NCI-H1092 treated with DMSO at 0.1 percent for 48 hours (cell line): ENCODE data around the gene IBA57.
A peak's percentile ranks its signal among the peaks of the same experiment; 100 is the strongest.

Experiments
- DNase-seq: peaks from one replicate; lab custom pipeline; 2025; lab: John Stamatoyannopoulos, UW

The IBA57 gene

DNA sequence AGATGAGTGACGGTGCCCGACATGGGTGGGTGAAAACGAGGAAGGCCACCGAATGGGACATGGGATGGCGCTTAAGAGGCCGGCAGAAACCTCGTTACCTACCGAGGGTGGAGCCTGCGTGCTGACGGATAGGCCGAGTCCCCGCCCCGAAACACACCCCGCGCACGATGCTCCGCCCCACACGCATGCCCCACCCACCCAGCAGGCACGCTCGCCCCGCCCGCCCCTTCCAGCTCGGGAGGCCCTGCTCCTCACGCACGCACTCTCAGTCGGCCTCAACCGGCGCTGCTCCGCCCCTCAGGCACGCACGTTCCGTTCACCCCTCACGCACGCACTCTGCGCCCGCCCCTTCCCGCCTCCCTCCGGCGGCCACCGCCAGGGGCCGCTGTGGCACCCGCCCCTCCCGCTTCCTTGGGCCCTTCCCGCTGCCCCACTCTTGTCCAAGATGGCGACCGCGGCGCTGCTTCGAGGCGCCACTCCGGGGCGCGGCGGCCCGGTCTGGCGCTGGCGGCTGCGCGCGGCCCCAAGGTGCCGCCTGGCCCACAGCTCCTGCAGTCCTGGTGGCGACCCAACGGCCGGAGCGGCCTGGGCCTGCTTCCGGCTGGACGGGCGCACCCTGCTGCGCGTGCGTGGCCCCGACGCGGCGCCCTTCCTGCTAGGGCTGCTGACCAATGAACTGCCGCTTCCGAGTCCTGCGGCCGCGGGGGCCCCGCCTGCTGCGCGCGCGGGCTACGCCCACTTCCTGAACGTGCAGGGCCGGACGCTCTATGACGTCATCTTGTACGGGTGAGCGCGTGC lies at the start of gene IBA57:
IBA57 (plus strand) TSS at position 433 of the 798 bp plus-strand sequence; CDS start at position 446, 13 bp downstream.
- peak; percentile 99 for DNase-seq

DNA sequence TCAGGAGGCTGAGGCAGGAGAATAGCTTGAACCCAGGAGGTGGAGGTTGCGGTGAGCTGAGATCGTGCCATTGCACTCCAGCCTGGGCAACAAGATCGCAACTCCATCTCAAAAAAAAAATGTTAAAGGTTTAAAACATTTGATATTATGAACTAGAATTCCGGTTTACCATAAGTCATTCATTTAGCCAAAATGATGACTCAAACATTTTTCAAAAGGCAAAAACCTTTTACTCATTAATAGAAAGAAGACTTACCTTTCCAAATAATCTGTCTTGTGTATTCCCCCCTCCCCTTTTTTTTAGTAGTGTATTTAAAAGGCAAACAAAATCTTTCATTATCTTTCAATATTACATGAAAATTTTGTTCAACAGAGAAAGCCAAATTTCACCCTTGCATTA lies 48.3 kb upstream of the IBA57 start:
- no peak for DNase-seq

DNA sequence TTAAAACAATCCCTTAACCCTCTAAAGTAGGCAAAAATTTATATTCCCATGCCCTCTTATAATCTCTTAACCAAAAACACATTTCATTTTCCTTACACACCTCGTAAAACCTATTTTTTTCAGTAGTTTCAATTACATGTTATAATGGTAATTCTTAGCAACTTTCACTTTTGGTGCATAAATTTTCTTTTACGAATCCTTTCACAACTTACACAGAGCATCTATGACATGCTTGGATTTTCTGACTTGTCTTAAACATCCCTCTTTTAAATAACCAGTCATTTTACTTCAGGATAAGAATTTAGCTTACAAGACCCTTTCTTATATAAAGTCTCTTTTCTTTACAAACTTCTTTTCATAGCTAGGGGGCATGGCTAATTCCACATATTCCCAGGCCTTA lies 47.6 kb upstream of the IBA57 start:
- no peak for DNase-seq

DNA sequence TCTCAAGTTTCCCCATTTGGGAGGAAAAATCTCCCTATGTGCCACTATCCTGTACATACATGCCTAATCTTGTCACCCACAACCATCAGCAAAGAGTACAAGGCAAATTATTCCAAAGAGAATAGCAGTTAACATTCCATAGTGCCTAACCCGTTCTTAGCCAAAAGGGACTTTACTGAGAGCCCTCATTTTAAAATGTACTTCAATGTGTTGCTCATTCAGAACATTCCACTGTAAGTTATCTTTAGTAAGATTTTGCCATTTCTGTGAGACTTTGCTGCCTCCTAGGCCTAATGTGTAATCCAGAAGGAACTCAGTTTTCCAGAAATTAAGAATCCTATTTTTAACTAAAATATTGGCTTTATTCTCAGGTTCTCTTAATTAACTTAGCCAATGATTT lies 45.3 kb upstream of the IBA57 start:
- no peak for DNase-seq

DNA sequence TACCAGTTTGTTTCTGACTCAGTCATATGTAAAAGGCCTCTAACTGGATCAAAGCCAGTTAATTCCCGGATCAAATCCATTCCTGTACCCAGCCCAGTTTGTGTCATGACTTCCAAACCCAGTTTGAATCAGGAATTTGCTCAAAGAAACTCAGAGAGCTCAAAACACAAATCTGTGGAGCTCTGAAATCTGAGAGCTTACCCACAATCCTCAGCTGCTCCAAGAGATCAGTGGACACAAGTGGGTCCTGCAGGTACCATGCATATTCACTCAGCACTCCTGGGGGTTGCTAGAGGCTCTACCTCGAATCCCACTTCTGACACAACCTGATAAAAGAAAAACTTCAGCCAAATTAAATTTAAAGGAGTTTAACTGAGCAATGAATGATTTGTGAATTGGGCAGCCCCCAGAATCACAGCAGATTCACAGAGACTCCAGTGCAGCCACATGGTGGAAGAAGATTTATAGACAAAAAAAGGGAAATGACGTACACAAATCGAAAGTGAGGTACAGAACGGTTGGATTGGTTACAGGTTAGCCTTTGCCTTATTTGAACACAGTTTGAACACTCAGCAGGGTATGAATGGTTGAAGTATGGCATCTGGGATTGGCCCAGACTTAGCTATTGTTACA lies 44.6 kb upstream of the IBA57 start:
- no peak for DNase-seq

DNA sequence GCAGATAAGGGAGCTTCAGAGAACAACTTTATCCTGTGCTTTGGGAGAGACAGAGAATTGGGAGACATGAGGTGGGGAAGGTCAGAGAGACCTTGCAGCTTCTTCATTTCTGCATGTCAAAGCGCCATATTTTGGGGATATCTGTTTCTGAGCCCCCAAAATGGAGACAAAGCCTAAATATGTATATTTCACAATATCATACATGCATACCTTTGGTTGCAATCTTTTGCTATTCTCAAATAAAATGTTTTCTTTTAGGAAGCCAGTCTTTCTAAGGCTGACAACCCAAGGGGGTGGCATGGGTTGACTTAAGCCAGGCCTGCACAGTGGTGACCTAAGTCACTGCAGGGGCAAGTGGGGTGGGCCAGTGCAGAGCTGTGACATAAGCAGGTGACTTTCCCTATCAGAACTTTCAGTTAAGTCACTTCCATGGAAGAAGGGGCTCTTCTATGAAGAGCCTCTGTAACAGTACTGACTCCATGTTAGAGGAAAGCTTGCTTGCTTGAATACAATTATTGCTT lies 42.6 kb upstream of the IBA57 start:
- DNase-seq, result no peak

DNA sequence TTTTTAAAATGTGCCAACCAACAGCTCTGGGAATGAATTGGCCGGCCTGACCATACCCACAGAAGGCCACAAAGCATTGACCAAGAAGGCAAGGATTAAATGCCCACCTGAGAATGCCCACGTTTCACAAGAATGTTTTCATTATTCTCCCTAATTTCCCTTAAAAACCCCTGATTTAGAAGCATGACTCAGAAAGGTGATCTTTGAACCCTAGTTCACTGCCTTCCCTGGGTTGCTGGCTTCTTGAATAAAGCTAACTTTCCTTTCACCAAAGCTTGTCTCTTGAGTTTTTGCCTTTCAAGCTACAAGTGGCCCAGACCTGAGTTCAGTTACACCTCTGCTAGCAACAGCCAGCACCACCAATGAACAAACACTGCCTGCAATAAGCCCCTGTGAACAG lies 42.1 kb upstream of the IBA57 start:
- no peak for DNase-seq

DNA sequence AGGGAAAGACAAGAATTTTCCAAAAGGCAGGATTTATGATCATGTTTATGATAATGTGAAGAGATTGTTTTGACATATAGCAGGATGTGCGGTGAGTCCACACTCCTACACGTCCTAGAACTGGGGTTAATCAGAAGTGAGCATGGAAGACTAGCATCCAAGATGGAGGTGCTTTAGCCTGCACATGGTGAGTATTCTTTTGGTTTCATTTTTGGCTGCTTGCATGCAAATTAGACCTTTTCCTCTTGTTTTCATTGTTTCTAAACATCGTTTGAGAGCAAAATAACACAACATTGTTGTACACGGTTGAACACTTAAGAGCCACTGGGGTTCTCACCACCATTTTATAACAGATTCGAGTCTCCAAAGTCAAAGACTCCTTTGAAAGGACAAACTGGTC lies 40.4 kb upstream of the IBA57 start:
- DNase-seq, result no peak

DNA sequence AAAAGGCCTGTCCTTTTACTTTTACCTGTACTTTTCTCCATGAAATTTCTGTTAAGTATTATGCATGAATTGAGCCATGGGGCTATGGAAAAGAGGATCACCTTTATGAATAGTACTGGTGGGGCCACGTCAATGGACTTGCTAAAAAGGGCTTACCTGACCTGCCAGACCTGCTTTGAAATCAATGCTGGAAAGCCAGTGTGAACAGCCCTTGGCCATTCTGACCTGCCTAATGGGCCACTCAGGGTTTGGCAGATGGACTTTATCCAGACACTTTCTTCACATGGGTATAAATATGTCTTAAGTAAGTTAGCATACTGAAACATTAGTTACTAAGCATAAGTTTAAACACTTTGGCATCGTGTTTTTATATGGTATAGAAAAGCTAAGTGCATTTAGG lies 33.8 kb upstream of the IBA57 start:
- no peak for DNase-seq

DNA sequence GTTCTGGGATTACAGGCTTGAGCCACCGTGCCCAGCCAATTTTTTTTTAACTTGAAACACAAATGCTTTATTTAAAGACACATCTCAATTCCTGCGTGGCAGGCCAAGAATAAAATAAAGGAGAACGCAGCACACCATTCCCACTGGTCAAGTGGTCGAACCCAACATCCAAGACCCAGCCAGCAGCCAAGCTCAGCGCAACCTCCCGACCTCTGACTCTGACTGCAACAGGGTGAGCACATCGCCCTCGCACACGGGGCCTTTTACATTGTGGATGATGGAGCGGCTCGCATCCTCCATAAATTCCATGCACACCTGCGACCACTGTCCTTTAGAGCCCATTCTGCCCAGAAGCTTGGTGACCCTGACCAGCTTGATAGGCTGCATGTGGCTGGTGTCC lies 31.0 kb upstream of the IBA57 start:
- no peak for DNase-seq

DNA sequence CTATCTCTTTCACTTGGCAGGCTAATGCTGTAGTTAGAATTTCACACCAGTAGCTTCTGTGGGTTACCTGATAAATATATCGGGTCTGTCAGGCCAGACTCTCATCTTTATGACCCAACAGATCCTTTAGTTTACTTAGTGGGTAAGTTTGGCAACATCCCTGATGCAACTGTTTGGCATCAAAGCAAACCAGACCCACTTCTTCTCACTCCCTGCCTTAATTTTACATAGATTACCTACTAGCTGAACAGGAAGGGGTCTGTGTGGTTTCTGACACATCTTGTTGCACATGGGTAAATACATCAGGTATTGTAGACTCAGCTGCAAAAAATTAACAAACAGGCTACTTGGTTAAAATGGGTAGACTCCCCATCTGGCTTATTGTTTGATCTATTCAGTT lies 28.7 kb upstream of the IBA57 start:
- no peak for DNase-seq

DNA sequence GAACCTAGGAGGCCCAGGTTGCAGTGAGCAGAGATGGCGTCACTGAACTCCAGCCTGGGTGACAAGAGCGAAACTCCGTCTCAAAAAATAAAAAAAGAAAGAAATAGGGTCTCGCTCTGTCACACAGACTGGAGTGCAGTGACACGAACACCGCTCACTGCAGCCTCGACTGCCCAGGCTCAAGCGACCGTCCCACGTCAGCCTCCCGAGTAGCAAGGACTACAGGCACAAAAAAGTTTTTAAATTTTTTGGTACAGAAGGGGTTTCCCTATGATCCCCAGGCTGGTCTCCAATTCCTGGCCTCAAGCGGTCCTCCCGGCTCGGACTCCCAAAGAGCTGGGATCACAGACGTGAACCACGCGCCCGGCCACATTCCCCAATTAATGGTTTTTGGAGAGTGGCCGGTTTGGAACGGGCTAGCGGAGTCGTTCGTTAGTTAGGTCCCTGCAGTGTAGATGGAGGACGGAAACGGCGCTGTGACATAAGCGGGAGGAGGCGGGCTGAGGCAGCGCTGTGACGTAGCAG lies 26.1 kb upstream of the IBA57 start:
- DNase-seq, result no peak

DNA sequence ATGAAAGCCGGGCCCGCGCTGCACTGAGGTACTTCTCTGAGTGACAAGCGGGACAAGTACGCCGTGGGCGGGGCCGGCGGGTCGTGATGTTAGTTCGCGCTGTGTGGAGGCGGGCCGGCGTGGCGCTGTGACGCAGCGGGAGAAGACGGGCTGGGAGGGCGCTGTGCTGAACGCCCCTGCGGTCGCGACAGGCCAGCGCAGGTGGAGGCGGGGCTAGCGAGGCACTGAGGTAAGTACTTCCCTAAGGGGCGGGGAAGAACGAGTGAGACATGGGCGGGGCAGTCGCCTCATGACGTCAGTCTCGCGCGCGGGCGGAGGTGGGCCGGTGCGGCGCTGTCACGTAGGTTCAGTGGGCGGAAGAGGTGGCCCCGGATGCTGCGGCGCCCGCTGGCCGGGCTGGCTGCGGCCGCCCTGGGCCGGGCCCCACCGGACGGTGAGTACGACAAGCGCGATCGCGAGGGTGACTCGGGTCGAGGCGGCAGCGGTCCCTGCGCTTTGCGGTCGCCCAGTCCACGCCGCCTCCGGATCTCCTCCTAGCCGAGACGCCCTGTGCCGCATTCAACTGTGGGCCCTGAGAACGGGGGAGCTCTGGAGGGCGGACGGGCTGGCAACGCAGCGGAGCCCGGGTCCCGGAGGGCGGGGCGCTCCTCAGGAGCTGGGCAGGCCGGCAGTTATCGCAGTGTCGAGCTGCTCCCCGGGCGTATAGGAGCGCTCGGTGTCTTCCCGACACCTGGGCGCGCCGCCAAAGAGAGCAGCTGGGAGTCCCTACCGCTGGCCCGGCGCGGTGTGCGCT lies 25.5 kb upstream of the IBA57 start, which contains the start of gene GUK1:
GUK1 (plus strand) TSS at position 349 of the 793 bp plus-strand sequence; CDS start at position 373, 24 bp downstream.
- peak; percentile 99 for DNase-seq

DNA sequence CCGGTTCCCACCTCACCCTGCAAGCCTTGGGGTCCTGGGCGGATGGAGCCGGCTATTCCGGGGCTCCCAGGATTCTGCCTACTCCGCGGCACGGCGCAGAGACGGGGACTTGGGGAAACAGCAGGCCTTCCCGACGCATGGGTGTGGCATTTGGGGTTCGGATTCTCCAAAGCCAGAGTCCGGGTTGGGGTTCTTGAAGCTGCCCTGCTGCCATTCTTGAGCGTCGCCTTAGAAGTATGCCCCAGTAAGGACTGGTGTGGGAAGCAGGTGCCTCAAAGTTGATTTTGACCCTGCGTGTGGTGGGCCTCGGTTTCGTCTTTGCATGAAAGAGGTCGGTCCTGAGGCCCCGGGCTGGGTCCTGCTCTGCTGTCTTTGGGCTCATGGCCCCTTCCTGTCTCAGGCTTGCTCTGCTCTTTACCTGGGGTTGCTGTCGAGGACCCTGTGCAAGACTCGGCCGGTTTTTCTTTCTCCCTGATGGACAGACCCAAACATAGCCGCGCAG lies 24.8 kb upstream of the IBA57 start:
- DNase-seq, result no peak

DNA sequence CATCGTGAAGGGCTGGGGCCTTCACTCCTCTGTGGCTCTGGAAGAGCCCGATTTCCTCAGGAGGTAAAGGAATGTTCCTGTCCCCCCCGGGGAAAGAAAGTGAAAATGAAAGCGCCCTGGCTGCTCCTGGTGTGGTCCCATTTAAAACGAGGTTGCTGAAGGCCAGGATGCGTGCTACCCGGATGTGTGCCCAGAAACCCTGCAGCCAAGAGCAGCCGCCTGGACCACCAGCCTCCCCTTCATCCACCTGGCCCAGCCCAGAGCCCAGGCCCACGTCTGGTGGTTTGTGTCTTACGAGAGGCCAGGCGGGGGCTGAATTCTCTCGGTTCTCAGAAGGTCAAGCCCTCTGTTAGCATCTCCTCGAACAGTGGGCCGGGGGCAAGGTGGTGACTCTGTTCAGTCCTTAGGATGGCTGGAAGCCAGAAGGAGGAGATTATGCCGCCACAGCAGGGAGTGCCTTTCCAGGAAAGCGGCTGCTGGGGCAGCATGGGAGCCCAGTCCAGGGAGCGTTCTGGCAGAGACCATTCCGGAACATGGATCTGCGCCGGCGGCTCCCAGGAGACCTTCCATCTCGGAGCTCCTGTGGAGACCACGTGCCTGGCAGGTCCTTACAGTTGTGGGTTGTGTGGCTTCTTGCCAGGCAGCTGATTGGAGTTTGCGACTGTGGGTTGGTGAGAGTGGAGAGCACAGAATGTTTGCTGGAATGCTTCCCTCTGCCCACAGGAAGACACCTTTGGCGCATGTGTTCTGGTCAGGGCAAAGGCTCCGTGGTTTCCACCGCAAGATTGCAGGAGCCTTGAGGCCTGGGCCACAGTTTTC lies 24.2 kb upstream of the IBA57 start:
- no peak for DNase-seq

DNA sequence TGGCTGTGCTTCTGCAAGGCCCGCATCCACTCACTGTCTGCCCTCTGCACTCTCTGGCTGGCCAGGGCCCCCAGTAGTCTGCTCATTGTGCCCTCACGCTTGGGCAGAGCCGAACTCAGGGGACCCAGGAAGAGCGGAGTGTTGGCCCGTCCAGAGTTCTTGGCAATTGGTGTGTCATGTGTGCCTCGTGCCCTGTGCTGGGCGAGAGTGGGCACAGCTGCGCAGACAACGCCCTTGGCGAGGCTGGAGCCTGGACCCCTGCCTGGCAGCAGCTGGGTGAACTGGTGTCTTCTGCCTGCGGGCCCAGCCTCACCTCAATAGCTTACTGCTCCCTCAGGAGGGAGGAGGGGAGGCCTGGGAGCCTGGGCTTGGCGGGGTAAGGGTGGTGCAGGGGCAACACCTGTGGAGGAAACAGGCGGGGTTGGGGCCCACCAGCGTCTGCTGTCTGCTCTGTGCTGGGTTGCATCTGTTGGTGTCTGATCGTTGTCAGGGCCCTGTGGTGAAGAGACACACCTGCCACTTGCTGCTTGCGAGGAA lies 23.4 kb upstream of the IBA57 start:
- no peak for DNase-seq

DNA sequence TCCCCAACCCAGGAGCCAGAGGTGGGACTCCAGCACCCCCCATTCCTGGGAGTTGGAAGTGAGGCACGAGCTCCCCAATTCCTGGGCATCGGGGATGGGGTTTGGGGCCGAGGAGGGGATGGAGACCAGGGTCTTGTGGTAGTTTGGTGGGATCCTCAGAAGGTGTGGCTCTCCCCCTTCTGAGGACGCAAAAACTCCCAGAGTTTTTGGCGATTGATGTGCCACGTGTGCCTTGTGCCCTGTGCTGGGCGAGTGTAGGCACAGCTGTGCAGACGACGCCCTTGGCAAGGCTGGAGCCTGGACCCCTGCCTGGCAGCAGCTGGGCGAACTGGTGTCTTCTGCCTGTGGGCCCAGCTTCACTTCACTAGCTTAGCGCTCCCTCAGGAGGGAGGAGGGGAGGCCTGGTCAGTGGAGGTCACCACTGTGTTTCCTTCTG lies 22.9 kb upstream of the IBA57 start:
- DNase-seq, result no peak

DNA sequence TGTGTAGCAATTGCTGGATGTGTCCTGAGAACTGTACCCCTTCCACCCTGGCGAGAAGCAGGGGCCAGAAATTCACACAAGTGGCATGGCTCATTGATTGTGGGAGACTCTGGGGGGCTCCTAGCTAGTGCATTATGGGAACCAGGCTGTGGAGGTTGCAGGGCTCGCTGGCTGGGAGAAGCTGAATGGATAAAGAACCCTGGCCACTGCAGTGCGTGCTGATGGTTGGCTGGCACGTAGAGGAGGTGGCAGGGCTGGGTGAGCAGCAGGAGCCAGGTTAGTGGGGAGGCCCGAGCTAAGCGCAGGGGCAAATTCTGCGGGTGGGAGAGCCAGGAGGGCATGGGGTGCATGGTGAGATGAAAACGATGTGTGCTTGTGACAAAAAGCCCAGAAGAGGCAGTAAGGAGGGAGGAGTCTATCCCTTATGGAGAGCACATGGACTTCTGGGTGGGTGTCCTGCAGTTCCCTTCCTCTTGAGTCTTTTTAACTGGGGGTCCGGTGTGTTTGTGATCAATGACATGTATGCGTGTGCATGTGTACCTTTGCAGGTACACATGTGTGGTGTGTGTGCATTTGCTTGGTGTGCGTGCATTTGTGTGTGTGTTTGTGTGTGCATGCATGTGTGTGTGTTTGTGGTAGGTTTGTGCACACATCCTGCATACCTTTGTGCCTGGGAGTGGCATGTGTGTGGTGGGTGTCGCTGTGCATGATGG lies 22.0 kb upstream of the IBA57 start:
- no peak for DNase-seq

DNA sequence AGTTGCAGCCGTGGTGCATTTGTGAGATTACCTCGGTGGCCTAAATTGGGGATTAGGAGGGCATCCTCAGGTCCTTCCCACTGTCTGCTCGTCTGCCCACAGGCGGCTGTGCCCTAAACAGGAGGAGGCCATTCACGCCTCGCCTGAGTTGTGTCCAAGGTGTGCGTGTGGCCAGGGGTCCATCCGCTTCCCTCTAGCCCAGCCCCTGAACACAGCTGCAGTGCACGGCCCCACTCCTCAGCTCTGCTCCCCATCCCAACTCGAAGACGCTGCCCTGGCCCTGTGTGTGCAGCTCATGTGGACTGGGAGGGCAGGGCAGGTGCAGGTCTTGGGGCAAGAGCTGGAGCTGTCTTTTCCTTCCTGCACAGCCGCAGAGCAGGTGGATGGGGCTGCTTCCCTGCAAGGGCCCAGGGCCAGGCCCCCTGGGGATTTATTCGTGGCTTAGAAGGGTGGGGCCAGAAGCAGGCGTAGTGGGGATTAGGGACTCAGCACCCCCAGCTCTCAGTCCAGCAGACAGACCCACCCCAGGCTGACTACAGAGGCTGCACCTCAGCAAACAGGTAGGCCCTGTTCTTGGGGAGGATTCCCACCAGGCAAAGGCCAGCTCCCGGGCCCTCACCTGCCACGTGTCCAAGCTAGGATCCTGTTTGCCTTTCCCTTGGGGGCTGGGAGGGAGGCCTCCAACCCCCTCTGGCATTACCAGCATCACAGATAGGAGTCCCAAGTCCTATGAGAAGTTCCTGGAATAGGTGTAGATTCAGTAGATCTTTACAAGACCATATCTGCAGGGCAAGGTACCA lies 21.2 kb upstream of the IBA57 start:
- DNase-seq, result no peak

DNA sequence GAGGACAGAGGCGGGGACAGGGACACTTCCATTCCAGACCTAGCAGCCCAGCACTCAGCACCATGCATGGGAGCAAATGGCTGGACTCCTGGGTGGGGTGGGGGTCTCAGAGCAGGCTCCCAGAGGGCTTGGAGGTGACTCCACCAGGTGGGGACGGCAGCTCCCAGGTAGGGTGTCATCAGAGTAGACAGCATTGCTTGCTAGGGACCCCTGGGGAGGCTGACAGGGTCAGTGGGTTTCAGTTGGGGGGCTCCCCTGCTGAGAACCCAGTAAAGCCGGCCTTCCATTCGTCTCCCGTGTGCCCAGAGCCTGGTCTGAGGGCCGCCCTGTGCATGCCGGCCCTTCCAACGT lies 20.6 kb upstream of the IBA57 start:
- no peak for DNase-seq
